ENCODE results near the gene HNF4A. TPM values are rescaled to one million over a fixed set of nuclear protein-coding genes. Genes with fewer than 3 reads are reported as not detected.

The HNF4A gene
- total and polyA plus RNA-seq, 2 of the 13 experiments (the other 11 are each of a cell fraction or from before 2014, with no cell fraction given), result 80.9 to 169 TPM

DNA sequence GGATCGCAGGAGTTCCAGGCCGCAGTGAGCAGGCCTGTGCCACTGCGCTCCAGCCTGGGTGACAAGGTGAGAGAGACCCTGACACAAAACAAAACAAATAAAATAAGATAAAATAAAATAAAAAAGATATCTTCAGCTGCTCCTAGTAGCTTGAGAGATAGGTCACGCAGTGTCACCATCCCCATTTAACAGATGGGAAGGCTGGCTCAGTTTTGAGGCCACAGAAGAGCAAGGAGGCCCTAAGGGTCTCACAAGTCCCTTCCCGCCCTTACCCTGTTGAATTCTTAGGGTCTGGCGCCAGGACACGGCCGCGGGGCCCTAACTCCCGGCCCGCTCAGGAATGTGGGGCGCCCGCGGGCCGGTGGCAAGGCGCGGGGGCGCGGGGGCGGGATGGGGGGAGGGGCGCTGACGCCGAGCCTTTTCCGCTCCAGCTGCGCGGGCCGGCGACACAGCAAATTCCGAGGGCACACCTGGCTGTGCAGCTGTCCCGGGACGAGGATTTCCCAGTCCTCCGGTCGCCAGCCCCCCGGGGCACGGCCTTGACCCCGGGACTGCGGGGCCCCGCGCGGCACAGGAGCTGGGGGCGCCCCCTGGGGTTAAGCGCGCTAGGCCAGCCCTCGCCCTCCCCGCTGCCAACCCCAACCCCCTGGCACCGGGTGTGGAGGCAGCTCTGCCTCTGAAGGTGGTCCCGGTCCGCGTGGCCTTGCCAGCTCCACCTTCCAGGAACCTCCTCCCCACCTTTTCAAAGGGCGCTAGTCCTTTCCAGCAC lies 28.9 kb upstream of the HNF4A start (continued):
- TF ChIP-seq, protein P1, sequence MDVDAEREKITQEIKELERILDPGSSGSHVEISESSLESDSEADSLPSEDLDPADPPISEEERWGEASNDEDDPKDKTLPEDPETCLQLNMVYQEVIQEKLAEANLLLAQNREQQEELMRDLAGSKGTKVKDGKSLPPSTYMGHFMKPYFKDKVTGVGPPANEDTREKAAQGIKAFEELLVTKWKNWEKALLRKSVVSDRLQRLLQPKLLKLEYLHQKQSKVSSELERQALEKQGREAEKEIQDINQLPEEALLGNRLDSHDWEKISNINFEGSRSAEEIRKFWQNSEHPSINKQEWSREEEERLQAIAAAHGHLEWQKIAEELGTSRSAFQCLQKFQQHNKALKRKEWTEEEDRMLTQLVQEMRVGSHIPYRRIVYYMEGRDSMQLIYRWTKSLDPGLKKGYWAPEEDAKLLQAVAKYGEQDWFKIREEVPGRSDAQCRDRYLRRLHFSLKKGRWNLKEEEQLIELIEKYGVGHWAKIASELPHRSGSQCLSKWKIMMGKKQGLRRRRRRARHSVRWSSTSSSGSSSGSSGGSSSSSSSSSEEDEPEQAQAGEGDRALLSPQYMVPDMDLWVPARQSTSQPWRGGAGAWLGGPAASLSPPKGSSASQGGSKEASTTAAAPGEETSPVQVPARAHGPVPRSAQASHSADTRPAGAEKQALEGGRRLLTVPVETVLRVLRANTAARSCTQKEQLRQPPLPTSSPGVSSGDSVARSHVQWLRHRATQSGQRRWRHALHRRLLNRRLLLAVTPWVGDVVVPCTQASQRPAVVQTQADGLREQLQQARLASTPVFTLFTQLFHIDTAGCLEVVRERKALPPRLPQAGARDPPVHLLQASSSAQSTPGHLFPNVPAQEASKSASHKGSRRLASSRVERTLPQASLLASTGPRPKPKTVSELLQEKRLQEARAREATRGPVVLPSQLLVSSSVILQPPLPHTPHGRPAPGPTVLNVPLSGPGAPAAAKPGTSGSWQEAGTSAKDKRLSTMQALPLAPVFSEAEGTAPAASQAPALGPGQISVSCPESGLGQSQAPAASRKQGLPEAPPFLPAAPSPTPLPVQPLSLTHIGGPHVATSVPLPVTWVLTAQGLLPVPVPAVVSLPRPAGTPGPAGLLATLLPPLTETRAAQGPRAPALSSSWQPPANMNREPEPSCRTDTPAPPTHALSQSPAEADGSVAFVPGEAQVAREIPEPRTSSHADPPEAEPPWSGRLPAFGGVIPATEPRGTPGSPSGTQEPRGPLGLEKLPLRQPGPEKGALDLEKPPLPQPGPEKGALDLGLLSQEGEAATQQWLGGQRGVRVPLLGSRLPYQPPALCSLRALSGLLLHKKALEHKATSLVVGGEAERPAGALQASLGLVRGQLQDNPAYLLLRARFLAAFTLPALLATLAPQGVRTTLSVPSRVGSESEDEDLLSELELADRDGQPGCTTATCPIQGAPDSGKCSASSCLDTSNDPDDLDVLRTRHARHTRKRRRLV (CRISPR knock-in tag; IDR thresholded peaks at IDR 0.05), result no peak
- TF ChIP-seq, protein P2, sequence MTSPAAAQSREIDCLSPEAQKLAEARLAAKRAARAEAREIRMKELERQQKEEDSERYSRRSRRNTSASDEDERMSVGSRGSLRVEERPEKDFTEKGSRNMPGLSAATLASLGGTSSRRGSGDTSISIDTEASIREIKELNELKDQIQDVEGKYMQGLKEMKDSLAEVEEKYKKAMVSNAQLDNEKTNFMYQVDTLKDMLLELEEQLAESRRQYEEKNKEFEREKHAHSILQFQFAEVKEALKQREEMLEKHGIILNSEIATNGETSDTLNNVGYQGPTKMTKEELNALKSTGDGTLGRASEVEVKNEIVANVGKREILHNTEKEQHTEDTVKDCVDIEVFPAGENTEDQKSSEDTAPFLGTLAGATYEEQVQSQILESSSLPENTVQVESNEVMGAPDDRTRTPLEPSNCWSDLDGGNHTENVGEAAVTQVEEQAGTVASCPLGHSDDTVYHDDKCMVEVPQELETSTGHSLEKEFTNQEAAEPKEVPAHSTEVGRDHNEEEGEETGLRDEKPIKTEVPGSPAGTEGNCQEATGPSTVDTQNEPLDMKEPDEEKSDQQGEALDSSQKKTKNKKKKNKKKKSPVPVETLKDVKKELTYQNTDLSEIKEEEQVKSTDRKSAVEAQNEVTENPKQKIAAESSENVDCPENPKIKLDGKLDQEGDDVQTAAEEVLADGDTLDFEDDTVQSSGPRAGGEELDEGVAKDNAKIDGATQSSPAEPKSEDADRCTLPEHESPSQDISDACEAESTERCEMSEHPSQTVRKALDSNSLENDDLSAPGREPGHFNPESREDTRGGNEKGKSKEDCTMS (CRISPR knock-in tag; conservative IDR thresholded peaks at IDR 0.05), result no peak
- no peak for TF ChIP-seq ZBTB8A (CRISPR knock-in tag; IDR thresholded peaks at IDR 0.05; ENCODE audit: borderline replicate concordance, low read depth)
- TF ChIP-seq, protein P3, sequence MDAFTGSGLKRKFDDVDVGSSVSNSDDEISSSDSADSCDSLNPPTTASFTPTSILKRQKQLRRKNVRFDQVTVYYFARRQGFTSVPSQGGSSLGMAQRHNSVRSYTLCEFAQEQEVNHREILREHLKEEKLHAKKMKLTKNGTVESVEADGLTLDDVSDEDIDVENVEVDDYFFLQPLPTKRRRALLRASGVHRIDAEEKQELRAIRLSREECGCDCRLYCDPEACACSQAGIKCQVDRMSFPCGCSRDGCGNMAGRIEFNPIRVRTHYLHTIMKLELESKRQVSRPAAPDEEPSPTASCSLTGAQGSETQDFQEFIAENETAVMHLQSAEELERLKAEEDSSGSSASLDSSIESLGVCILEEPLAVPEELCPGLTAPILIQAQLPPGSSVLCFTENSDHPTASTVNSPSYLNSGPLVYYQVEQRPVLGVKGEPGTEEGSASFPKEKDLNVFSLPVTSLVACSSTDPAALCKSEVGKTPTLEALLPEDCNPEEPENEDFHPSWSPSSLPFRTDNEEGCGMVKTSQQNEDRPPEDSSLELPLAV (CRISPR knock-in tag; conservative IDR thresholded peaks at IDR 0.05; ENCODE audit: low read depth), result no peak
- TF ChIP-seq KDM5B (CRISPR knock-in tag; IDR thresholded peaks at IDR 0.05; ENCODE audit: borderline replicate concordance), result no peak
- no peak for TF ChIP-seq CBX1 (IDR thresholded peaks at IDR 0.05; ENCODE audit: low read depth)
- no peak for TF ChIP-seq ZNF83 (CRISPR knock-in tag; IDR thresholded peaks at IDR 0.05; ENCODE audit: borderline replicate concordance)
- no peak for TF ChIP-seq ZFP37 (CRISPR knock-in tag; IDR thresholded peaks at IDR 0.05; ENCODE audit: borderline replicate concordance)
- TF ChIP-seq, protein P4, sequence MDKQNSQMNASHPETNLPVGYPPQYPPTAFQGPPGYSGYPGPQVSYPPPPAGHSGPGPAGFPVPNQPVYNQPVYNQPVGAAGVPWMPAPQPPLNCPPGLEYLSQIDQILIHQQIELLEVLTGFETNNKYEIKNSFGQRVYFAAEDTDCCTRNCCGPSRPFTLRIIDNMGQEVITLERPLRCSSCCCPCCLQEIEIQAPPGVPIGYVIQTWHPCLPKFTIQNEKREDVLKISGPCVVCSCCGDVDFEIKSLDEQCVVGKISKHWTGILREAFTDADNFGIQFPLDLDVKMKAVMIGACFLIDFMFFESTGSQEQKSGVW (CRISPR knock-in tag; IDR thresholded peaks at IDR 0.05; ENCODE audit: borderline replicate concordance), result no peak
- TF ChIP-seq, protein P5, sequence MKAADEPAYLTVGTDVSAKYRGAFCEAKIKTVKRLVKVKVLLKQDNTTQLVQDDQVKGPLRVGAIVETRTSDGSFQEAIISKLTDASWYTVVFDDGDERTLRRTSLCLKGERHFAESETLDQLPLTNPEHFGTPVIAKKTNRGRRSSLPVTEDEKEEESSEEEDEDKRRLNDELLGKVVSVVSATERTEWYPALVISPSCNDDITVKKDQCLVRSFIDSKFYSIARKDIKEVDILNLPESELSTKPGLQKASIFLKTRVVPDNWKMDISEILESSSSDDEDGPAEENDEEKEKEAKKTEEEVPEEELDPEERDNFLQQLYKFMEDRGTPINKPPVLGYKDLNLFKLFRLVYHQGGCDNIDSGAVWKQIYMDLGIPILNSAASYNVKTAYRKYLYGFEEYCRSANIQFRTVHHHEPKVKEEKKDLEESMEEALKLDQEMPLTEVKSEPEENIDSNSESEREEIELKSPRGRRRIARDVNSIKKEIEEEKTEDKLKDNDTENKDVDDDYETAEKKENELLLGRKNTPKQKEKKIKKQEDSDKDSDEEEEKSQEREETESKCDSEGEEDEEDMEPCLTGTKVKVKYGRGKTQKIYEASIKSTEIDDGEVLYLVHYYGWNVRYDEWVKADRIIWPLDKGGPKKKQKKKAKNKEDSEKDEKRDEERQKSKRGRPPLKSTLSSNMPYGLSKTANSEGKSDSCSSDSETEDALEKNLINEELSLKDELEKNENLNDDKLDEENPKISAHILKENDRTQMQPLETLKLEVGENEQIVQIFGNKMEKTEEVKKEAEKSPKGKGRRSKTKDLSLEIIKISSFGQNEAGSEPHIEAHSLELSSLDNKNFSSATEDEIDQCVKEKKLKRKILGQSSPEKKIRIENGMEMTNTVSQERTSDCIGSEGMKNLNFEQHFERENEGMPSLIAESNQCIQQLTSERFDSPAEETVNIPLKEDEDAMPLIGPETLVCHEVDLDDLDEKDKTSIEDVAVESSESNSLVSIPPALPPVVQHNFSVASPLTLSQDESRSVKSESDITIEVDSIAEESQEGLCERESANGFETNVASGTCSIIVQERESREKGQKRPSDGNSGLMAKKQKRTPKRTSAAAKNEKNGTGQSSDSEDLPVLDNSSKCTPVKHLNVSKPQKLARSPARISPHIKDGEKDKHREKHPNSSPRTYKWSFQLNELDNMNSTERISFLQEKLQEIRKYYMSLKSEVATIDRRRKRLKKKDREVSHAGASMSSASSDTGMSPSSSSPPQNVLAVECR (CRISPR knock-in tag; IDR thresholded peaks at IDR 0.05; ENCODE audit: borderline replicate concordance), result peak; percentile 59; the same call in 1 of the 2 replicates
- TF ChIP-seq ZNF788 (CRISPR knock-in tag; IDR thresholded peaks at IDR 0.05; ENCODE audit: borderline replicate concordance), result peak; percentile 74; the same call in 1 of the 2 replicates
- no peak for TF ChIP-seq POLR2AphosphoS2 (IDR thresholded peaks at IDR 0.05; ENCODE audit: low read depth, low read length)
- peak; percentile 71; the same call in 1 of the 2 replicates for TF ChIP-seq ZNF768 (CRISPR knock-in tag; IDR thresholded peaks at IDR 0.05)
